ENCODE measurements around the gene MT1G.

DNA sequence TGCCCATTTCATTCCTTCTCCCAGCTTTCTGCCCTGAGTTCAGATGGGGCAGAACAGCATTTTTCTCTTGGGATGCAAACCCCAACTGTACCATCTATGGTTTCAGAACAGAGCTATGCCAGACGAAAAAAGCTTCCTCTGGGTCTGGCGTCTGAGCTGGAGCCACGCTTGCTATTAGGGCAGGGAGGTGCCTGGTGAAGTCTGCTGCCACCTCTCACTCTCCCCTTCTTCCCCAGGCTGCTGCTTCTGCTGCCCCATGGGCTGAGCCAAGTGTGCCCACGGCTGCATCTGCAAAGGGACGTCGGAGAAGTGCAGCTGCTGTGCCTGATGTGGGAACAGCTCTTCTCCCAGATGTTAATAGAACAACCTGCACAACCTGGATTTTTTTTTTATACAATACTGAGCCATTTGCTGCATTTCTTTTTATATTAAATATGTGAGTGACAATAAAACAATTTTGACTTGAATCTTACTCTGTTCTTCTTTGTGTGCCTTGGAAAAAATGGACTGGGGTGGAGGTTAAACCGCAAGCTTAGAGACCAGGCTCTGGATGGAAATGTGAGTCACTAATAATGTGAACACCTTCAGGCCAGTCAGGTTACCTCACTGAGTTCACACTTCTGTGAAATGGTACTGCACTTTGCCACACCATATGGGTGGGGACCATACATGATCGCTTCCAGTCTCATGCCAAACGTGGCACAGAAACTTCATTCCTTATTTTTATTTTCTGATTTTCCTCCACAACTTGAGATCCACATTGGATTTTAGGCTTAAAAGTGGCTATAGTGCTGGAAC is 31.1 kb downstream of the MT1G start:
- TF ChIP-seq, protein P1, sequence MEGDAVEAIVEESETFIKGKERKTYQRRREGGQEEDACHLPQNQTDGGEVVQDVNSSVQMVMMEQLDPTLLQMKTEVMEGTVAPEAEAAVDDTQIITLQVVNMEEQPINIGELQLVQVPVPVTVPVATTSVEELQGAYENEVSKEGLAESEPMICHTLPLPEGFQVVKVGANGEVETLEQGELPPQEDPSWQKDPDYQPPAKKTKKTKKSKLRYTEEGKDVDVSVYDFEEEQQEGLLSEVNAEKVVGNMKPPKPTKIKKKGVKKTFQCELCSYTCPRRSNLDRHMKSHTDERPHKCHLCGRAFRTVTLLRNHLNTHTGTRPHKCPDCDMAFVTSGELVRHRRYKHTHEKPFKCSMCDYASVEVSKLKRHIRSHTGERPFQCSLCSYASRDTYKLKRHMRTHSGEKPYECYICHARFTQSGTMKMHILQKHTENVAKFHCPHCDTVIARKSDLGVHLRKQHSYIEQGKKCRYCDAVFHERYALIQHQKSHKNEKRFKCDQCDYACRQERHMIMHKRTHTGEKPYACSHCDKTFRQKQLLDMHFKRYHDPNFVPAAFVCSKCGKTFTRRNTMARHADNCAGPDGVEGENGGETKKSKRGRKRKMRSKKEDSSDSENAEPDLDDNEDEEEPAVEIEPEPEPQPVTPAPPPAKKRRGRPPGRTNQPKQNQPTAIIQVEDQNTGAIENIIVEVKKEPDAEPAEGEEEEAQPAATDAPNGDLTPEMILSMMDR (IDR thresholded peaks at IDR 0.05) = no peak
- no peak for TF ChIP-seq POLR2A (IDR thresholded peaks at IDR 0.05)
